ENCODE measurements around the gene EDC3. TPM values are rescaled to one million over a fixed set of nuclear protein-coding genes. Genes with fewer than 3 reads are reported as not detected.

Gene EDC3
- total and polyA plus RNA-seq, 9 of the 15 experiments (the other 6 are each of a cell fraction or from before 2014, with no cell fraction given) = 11.7 to 63.9 (median 32.8) TPM

DNA sequence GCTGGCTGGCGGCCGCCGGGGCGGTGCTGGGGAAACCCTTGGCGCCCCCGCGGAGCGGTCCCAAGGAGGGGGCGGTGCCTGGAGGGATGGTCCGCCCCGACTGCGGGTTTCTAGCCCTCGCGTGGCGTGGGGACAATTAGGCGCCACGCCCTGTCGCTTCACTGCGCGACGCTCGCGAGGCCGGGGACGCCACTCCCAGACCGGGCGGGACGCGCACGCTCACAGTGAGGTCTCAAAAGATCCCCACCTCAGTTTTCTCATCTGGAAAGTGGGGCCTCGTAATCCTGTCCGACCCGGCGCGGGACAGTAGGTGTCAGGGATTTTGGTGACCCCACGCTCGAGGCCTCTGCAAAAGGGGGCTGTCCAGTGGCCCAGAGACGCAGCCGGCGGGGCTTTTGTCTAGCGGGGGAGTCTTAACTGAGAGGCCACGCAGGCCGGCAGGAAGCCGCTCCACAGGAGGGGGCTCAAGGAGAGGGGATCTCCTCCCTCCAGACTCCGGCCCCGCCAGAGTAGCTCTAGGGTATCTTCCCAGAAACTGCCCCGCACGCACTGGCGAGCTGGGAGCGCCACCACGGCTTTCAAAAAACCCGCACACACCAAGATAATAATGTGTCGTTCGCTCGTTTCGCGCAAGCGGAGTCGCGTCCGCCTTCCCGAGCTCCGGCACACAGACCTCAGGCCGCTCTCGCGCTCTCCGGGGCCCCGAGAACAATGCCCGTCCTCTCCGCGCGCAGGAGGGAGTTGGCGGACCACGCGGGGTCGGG, 80.9 kb downstream of the EDC3 start (continued):
- TF ChIP-seq, protein P1, sequence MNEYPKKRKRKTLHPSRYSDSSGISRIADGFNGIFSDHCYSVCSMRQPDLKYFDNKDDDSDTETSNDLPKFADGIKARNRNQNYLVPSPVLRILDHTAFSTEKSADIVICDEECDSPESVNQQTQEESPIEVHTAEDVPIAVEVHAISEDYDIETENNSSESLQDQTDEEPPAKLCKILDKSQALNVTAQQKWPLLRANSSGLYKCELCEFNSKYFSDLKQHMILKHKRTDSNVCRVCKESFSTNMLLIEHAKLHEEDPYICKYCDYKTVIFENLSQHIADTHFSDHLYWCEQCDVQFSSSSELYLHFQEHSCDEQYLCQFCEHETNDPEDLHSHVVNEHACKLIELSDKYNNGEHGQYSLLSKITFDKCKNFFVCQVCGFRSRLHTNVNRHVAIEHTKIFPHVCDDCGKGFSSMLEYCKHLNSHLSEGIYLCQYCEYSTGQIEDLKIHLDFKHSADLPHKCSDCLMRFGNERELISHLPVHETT (CRISPR knock-in tag; conservative IDR thresholded peaks at IDR 0.05 in 1 of 2, IDR thresholded peaks at IDR 0.05 in 1 of 2) = no peak
- TF ChIP-seq LCOR (CRISPR knock-in tag; IDR thresholded peaks at IDR 0.05) (0 out of 2 replicates have a peak, but pooled peaks have one; percentile 27), KAT2B (IDR thresholded peaks at IDR 0.05; ENCODE audit: low read depth, low read length) (no peak), RBM22 (IDR thresholded peaks at IDR 0.05; ENCODE audit: low read depth, low read length, poor library complexity, severe bottlenecking) (no peak), ZNF655 (CRISPR knock-in tag; IDR thresholded peaks at IDR 0.05) (no peak), BRCA1 (IDR thresholded peaks at IDR 0.05) (no peak), BRCA1 (CRISPR knock-in tag; IDR thresholded peaks at IDR 0.05) (no peak), MCM7 (IDR thresholded peaks at IDR 0.05) (no peak), NONO (IDR thresholded peaks at IDR 0.05; ENCODE audit: low read depth in 2 of 2, low read length in 1 of 2) (0 out of 4 replicates have a peak, but pooled peaks of 1 of the 2 experiments have one; percentile 3), SMARCB1 (IDR thresholded peaks at IDR 0.05; ENCODE audit: insufficient read length, low read depth) (no peak), ZNF239 (CRISPR knock-in tag; IDR thresholded peaks at IDR 0.05) (0 out of 2 replicates have a peak, but pooled peaks have one; percentile 7), MTA1 (IDR thresholded peaks at IDR 0.05; ENCODE audit: borderline replicate concordance) (peak; percentile 68; the same call in 1 of the 2 replicates), SIN3A (IDR thresholded peaks at IDR 0.05; ENCODE audit: borderline replicate concordance in 2 of 2, control insufficient read depth in 1 of 2, low read depth in 2 of 2, low read length in 2 of 2) (peak; percentile 50 to 77; a peak in 1 of 4 replicates)
- TF ChIP-seq, protein P2, sequence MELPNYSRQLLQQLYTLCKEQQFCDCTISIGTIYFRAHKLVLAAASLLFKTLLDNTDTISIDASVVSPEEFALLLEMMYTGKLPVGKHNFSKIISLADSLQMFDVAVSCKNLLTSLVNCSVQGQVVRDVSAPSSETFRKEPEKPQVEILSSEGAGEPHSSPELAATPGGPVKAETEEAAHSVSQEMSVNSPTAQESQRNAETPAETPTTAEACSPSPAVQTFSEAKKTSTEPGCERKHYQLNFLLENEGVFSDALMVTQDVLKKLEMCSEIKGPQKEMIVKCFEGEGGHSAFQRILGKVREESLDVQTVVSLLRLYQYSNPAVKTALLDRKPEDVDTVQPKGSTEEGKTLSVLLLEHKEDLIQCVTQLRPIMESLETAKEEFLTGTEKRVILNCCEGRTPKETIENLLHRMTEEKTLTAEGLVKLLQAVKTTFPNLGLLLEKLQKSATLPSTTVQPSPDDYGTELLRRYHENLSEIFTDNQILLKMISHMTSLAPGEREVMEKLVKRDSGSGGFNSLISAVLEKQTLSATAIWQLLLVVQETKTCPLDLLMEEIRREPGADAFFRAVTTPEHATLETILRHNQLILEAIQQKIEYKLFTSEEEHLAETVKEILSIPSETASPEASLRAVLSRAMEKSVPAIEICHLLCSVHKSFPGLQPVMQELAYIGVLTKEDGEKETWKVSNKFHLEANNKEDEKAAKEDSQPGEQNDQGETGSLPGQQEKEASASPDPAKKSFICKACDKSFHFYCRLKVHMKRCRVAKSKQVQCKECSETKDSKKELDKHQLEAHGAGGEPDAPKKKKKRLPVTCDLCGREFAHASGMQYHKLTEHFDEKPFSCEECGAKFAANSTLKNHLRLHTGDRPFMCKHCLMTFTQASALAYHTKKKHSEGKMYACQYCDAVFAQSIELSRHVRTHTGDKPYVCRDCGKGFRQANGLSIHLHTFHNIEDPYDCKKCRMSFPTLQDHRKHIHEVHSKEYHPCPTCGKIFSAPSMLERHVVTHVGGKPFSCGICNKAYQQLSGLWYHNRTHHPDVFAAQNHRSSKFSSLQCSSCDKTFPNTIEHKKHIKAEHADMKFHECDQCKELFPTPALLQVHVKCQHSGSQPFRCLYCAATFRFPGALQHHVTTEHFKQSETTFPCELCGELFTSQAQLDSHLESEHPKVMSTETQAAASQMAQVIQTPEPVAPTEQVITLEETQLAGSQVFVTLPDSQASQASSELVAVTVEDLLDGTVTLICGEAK (IDR thresholded peaks at IDR 0.05) = no peak
- TF ChIP-seq, protein P2 (CRISPR knock-in tag; IDR thresholded peaks at IDR 0.05) = no peak

Data from K562 (cell line).